HS-5 (cell line): ENCODE results near the gene VASP.

Experiments
- DNase-seq: peaks from one replicate; pipeline ENCODE4 v3.0.0-alpha.2; 2012; ENCODE audit warnings: low read depth

VASP gene

DNA sequence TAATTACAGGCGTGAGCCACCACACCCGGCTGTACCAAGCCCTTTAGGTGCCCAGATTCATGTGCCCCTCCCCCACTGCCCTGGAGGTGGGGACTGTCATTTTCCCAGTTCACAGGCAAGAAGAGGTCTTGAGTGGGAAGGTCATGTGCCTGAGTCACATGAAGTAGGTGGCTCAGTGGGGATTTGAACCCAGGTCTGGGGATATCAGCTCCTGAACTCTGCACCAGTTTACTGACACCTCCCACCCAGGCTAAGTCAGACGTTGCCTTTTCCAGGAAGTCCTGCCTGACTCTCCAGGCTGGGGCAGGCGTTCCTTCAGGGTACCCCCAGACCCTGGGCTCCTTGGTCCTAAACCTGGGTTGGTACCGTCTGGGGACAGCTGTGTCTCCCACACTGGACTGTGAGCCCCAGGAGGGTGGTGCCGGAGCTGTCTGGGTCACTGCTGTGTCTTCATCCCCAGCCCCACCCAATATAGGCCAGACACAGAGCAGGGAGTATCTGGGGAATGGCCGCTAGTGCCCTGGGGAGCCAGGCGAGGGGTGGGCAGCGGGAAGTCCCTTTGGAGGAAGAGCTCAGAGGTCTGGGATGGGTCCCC, 8.6 kb downstream of the VASP start:
- DNase-seq, result no peak

DNA sequence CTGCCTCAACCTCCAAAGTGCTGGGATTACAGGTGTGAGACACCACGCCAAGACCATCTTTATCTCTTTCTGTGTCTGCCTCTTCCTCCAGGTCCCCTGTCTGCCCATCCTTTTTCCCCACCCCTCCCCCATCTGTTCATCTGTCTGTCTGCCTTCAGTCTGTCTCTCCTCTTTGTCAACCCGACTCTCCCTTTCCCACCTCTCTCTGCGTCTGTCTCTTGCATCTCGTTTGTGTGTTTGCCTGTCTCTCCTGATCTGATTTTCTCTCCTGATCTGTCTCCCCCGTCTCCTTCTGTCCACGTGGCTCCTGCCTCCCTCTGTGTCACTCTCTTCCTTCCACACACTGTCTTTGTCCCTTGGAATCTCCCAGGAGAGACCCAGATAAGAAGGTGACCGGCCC, 10.0 kb downstream of the VASP start:
- no peak for DNase-seq

DNA sequence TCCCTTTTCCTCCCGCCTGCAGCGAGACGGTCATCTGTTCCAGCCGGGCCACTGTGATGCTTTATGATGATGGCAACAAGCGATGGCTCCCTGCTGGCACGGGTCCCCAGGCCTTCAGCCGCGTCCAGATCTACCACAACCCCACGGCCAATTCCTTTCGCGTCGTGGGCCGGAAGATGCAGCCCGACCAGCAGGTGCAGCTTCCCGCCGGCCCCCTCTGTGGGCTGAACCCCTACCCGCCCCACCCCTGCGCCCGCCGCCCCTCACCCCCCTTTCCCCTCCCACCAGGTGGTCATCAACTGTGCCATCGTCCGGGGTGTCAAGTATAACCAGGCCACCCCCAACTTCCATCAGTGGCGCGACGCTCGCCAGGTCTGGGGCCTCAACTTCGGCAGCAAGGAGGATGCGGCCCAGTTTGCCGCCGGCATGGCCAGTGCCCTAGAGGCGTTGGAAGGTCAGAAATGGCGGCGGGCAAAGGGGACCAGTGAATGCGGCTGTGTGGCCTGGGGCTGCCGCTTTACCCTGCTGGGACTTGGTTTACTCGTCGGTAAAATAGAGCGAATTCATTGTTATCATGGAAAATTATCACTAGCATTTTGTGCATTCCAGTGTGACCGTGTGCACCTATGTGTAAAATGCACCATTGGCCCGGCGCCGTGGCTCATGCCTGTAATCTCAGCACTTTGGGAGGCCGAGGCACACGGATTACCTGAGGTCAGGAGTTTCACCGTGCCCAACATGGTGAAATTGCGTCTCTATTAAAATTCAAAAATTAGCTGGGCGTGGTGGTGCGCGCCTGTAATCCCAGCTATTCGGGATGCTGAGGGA, 10.6 kb downstream of the VASP start:
- no peak for DNase-seq

DNA sequence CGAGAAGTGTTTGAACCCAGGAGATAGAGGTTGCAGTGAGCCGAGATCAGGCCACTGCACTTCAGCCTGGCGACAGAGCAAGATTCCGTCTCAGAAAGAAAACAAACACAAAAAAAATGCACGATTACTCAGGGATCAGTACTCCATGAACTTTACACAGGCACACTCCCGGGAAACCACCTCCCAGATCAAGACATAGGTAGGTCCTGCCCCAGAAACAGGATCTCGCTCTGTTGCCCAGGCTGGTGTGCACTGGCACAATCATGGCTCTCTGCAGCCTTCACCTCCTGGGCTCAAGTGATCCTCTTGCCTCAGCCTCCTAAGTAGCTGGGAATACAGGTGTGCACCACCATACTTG, 11.2 kb downstream of the VASP start:
- no peak for DNase-seq

DNA sequence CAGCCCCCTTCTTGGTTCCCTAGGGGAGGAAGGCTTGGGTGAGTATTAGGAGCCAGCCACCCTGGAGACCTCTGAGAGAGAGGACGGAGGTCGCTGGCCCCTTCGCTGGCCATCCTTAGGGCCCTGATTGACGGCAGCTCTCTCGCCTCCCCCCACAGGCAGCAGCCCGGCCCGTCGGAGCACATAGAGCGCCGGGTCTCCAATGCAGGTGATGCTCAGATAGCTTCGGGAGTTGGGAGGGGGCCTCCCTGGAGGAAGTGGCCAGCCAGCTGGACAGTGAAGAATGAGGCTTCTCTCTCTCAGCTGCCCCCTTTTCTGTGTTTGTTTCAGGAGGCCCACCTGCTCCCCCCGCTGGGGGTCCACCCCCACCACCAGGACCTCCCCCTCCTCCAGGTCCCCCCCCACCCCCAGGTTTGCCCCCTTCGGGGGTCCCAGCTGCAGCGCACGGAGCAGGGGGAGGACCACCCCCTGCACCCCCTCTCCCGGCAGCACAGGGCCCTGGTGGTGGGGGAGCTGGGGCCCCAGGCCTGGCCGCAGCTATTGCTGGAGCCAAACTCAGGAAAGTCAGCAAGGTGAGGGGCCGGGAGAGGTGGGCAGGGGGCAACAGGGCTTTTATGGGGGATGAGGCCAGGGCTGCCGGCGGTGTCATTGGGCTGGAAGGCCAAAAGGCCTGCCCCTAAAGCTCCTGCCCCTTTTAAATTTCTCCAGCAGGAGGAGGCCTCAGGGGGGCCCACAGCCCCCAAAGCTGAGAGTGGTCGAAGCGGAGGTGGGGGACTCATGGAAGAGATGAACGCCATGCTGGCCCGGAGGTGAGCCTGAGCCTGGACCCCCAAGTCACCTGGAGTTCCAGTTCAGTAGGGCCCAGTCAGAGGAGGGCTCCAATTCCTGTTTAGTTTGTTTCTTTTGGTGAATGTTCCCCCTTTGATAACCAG, 15.0 kb downstream of the VASP start:
- no peak for DNase-seq

DNA sequence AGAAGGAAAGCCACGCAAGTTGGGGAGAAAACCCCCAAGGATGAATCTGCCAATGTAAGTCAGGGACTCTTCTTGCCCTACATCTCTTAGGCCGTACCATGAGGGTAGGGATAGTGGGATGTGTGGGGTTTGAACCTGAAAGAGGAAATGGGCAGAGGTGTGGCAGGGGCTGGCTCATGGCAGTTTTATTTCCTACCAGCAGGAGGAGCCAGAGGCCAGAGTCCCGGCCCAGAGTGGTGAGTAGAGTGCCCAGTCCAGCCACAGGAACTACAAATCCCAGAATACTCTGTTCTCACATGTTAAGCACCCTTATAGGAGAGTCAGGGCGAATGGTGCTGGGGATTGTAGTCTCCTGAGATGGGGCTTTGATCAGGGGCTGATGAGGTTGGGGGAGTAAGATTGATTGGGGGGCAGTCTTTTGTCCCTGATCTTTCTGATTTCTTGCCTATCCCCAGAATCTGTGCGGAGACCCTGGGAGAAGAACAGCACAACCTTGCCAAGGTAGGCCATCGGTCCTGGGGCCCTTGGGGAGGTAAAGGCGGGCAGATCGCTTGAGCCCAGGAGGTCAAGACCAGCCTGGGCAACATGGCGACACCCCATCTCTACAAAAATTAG, 16.5 kb downstream of the VASP start:
- DNase-seq, result peak; percentile 53

DNA sequence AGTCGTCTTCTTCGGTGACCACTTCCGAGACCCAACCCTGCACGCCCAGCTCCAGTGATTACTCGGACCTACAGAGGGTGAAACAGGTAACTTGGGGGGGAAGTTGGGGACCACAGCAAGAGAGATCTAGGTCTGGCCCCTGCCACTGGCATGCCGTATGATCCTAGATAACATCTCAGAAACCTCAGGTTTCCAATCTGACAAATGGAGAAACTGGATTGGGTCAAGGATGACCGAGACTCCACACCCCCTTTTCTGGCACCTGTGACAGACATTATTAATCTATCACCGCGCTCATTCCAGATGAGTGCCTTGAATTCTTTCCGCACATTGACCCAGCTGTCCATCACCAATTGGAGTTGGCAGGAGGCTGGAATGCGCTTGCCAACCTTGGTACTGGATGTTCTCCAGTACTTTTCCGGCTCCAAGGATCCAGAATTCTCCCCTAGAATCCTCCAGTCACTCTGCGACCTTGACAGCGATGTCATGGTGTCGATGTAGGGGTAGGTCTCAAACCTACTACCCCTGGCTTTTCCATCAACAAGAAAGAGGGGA, 17.4 kb downstream of the VASP start:
- no peak for DNase-seq

DNA sequence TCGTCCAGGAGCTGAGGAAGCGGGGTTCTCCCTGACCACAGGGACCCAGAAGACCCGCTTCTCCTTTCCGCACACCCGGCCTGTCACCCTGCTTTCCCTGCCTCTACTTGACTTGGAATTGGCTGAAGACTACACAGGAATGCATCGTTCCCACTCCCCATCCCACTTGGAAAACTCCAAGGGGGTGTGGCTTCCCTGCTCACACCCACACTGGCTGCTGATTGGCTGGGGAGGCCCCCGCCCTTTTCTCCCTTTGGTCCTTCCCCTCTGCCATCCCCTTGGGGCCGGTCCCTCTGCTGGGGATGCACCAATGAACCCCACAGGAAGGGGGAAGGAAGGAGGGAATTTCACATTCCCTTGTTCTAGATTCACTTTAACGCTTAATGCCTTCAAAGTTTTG, 18.9 kb downstream of the VASP start:
- no peak for DNase-seq

DNA sequence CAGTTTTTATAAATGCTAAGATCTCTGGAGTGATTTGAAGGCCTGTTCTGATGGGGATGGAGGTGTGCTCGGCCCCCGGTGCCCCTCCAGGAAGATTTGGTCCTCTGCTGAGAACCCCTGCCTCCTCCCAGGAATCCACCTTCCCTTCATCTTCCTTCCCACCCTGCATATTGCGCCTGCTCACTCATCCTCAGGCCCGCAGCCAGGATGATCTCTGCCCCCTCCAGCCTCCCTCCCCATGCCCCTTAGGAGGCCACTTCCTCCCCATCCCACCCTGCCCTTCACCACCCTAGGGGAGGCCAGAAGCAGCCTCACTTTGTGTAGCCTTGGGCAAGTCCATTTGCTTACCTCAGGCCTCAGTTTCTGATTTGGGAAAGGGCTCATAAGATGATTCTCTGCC, 19.7 kb downstream of the VASP start:
- no peak for DNase-seq

DNA sequence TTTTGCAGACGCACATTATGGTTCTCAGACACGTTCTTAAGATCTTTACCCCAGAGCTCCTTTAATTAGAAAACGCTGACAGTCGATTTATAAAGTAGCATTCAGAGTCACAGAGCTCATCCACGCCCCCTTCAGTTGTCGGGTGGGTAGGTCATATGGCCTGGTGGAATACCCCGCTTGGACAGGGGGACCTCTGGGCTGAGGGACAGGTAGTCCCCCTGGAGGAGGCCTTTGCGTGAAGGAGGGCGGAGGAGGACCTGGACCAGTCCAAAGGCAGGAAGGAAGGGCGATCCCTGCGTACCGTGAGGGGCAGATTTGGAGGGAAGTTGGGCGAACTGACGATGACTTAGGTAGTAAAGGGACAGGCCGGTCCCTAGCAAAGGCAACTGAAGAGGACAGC, 20.5 kb downstream of the VASP start:
- no peak for DNase-seq

DNA sequence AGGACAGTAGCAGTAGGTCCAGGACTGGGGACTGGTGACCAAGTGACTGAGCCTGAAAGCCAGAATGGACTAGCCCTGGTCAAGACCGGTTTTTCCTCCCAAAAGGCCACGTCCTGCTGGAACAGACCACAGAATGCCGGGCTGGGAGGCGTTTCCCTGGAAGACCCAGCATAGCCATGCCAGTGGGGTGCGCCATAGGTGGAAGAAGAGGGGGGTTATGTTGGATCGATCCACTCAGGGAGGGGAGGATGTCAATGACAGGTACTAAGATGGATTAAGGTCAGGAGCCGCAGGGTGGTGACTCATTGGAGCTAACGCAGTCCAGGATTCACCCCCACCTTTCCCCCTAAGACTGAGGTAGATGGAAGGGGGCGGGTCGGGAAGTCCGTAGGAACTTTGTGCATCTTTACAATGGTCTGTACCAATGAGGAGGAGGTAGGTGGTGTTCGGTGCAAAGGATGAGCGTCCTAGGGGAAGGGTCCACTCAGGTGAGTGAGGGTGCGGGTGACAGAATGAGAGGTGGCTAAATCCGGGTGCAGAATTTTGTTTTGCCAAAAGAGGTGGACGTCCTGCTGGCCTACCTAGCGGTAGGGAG, 21.0 kb downstream of the VASP start:
- DNase-seq, result no peak

DNA sequence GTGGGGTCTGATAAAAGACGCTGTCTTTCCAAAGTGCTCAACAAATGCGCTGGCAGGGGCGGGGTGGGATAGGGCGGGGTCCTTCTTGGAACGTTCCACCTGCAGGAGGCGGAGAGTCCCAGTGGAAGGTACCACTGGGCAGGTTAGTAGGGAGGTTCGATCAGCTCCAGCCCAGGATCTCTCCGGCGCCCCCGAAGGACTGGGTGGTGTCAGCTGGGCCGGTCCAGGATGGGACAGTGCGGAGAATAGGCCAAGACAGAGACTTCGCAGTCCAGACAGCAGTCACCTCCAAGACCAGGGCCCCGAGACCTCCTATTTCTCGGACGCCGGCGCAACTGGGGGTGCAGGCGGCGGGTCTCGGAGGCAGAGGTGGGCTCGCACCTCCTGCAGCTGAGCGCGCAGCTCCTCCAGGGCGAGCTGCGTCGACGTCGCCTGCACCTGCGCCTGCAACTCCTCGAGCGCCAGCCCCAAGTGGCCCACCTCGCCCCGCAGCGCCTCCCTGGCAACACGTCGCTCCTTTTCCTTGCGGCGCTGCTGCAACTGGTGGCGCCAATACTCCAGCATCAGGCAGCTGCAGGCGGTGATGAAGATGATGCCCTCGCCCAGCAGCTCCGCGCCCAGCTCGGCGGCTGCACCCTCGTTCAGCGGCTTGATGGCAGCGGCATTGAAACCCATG, 21.6 kb downstream of the VASP start:
- no peak for DNase-seq

DNA sequence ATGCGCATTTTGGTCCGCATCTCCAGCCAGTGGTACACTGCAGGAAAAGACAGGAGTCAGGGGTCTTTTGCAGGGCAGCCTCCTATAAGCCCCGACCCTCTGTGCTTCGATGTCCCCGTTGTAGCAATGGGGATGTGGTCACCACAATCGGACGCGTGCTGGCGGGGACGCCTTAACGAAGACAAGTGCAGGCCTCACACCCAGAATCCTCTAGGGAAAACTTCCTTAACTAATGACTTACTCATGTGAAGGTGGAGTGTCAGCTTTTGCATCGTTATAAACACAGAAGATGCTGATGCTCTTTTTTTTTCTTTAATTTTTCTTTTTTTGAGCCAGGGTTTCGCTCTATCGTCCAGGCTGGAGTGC, 22.1 kb downstream of the VASP start:
- DNase-seq, result no peak

DNA sequence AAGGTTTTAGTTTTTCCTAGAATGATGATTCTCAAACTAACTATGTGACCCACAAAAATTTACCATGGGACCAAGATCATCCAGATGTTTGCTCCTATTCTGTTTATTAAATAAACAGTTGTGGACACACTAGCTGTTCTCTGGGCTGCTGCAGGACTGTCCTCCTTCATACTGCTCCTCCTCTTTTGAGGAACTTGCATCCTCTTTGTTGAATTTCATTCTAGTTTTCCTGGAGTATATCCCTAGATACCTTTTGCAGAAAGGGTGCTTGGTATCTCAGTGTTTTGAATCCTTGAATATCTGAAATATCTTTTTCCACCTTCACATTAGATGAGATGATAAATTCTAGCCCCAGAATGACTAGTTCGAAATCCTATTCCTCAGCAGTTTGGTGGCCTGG, 24.1 kb downstream of the VASP start:
- no peak for DNase-seq

DNA sequence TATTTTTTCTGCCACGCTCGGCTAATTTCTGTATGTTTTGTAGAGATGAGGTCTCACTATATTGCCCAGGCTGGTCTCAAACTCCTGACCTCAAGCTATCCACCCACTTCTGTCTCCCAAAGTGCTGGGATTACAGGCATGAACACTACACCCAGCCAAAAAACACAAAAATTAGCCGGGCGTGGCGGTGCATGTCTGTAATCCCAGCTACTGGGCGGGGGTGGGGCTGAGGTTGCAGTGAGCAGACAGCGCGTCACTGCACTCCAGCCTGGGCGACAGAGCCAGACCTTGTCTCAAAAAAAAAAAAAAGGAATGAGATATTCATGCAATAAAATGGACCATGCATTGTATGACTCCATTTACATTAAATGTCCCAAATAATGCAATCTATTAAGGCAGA, 32.2 kb downstream of the VASP start:
- no peak for DNase-seq

DNA sequence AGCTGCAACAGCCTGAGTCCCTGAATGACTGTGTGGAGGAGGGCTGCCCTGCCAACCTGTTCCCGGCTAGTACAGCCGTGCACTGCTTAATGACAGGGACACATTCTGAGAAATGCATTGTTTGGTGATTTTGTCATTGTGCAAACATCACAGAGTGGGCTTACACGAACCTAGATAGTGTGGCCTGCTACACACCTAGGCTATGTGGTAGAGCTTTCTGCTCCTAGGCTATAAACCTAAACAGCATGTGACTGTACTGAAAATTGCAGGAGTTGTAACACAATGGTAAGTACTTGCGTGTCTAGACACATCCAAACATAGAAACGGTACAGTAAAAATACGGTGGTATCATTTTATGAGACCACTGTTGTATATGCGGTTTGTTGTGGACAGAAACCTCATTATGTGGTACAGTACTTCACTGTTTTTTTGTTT, 35.0 kb downstream of the VASP start:
- DNase-seq, result no peak

DNA sequence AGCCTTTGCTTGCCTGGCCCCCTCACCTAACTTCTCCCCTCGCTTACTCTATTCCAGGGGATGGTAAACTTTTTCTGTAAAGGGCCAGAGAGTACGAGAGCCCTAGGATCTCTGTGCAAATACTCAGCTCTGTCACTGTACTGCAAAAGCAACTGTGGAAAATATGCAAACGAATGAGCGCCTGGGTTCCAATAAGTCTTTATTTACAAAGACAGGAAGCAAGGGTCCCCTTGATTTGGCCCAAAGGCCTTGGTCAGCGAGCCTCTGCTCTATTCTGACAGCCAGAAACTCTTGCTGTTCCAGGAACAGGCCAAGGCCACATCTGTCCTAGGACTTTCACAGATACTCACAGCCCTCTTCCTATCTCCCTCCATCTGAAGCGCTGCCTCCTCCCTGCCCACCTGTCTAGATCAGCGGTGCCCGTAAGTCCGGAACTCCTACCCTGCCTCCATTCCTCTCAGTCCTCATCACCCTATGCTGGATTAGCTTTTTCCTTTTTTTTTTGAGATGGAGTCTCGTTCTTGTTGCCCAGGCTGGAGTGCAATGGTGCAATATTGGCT, 40.0 kb downstream of the VASP start:
- DNase-seq, result no peak

DNA sequence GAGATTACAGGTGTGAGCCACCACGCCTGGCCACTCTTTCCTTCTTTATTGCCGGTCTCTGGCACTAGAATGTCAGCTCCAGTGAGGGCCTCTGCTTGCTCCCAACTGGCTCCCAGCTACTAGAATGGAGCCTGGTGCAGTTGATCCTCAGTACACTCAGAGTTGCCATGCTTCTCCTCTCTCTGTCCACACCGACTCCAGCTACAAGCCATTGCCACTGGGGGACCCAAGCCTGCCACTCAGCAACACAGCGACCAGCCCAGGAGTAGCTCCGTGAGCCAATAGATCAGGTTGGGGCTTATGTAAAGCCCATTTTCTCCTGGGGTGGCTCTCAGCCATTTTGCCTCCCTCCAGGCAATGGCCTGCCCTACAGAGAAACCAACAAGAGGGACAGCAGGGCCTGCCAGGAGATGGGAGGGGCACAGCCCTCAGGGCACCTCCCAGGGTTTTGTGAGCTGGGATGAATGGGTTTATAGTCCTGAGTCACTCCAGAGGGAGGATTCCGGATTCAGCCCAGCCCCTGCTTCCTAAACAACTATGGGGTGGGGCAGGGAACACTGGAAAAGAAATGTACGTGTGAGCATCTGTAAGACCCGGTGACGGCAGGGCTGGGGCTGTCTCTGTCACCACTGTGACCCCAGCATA, 40.8 kb downstream of the VASP start:
- peak; percentile 42 for DNase-seq

DNA sequence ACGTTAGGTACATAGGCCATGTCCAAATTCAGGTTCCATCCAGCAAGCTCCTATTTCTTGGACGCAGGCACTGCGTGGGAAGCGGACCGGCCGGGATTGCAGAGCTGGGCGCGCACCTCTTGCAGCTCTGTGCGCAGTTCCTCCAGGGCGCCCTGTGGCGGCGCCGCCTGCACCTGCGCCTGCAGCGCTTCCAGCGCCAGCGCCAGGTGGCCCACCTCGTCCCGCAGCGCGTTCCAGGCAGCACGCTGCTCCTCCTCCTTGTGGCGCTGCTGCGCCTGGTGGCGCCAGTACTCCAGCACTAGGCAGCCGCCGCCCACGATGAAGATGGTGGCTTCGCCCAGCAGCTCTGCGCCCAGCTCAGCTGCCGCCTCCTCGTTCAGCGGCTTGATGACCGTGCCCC, 46.2 kb downstream of the VASP start:
- DNase-seq, result no peak

DNA sequence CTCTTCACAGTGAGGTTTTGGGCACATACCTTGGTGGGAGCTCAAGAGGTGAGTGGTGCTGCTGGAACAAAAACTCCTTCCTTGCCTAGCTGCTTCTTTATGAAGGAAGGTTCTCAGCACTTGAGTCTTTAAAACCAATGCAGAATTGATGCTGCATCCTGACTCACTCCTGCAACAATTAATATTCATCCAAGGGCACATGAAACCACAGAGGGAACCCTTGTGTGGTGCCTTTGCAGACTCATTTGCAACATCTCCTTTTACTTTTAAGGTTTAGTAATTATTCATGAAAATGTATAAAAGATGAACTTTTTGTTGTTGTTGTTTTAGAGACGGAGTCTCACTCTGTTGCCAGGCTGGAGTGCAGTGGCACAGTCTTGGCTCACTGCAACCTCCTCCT, 47.2 kb downstream of the VASP start:
- no peak for DNase-seq
